Measurements from ENCODE around the gene FEM1C.

Gene FEM1C

GRCh38 chr5:115578657-115579056 lies 34.1 kb upstream of the FEM1C start:
- Histone ChIP-seq H3K27me3 (ENCODE audit: control insufficient read depth, insufficient read depth, low read length) (no peaks in the 10 kb centered on the region), H3K9me3 (ENCODE audit: control insufficient read depth, insufficient read depth, low read length) (no peaks in the 10 kb centered on the region), H3K36me3 (ENCODE audit: control insufficient read depth, insufficient read depth, low read length) (no peaks in the 10 kb centered on the region), H3K27ac (ENCODE audit: low read depth, low read length) (no peak overlapping the region), H3K9ac (ENCODE audit: low read depth, low read length) (no peak overlapping the region), H3K4me1 (ENCODE audit: control insufficient read depth, insufficient read depth, low read length) (peaks cover 10% of the 10 kb centered on the region), H3K4me3 (ENCODE audit: low read depth, low read length) (no peak overlapping the region)

GRCh38 chr5:115577741-115578140 lies 33.2 kb upstream of the FEM1C start:
- Histone ChIP-seq H3K27ac (ENCODE audit: low read depth, low read length) (no peak overlapping the region), H3K4me3 (ENCODE audit: low read depth, low read length) (no peak overlapping the region), H3K9me3 (ENCODE audit: control insufficient read depth, insufficient read depth, low read length) (no peaks in the 10 kb centered on the region), H3K4me1 (ENCODE audit: control insufficient read depth, insufficient read depth, low read length) (peaks cover 5% of the 10 kb centered on the region; the same call in 1 of the 2 replicates), H3K9ac (ENCODE audit: low read depth, low read length) (no peak overlapping the region), H3K36me3 (ENCODE audit: control insufficient read depth, insufficient read depth, low read length) (no peaks in the 10 kb centered on the region), H3K27me3 (ENCODE audit: control insufficient read depth, insufficient read depth, low read length) (no peaks in the 10 kb centered on the region)

- Histone ChIP-seq H3K4me3 (ENCODE audit: low read depth, low read length) (no peak overlapping the region), H3K27me3 (ENCODE audit: control insufficient read depth, insufficient read depth, low read length) (no peaks in the 10 kb centered on the region), H3K36me3 (ENCODE audit: control insufficient read depth, insufficient read depth, low read length) (no peaks in the 10 kb centered on the region), H3K9me3 (ENCODE audit: control insufficient read depth, insufficient read depth, low read length) (no peaks in the 10 kb centered on the region), H3K9ac (ENCODE audit: low read depth, low read length) (no peak overlapping the region), H3K4me1 (ENCODE audit: control insufficient read depth, insufficient read depth, low read length) (peaks cover 9% of the 10 kb centered on the region; the same call in 1 of the 2 replicates), H3K27ac (ENCODE audit: low read depth, low read length) (no peak overlapping the region)
Observed at GRCh38 chr5:115577329-115577728, 32.8 kb upstream of the FEM1C start.

GRCh38 chr5:115575167-115576070 lies 30.8 kb upstream of the FEM1C start:
- Histone ChIP-seq H3K4me3 (ENCODE audit: low read depth, low read length) (no peak overlapping the region), H3K27me3 (ENCODE audit: control insufficient read depth, insufficient read depth, low read length) (no peaks in the 10 kb centered on the region), H3K4me1 (ENCODE audit: control insufficient read depth, insufficient read depth, low read length) (peaks cover 10% of the 10 kb centered on the region), H3K9ac (ENCODE audit: low read depth, low read length) (no peak overlapping the region), H3K36me3 (ENCODE audit: control insufficient read depth, insufficient read depth, low read length) (no peaks in the 10 kb centered on the region), H3K27ac (ENCODE audit: low read depth, low read length) (no peak overlapping the region), H3K9me3 (ENCODE audit: control insufficient read depth, insufficient read depth, low read length) (no peaks in the 10 kb centered on the region)

GRCh38 chr5:115573133-115573532 lies 28.6 kb upstream of the FEM1C start:
- Histone ChIP-seq H3K27ac (ENCODE audit: low read depth, low read length) (no peak overlapping the region), H3K4me3 (ENCODE audit: low read depth, low read length) (no peak overlapping the region), H3K27me3 (ENCODE audit: control insufficient read depth, insufficient read depth, low read length) (no peaks in the 10 kb centered on the region), H3K36me3 (ENCODE audit: control insufficient read depth, insufficient read depth, low read length) (no peaks in the 10 kb centered on the region), H3K9ac (ENCODE audit: low read depth, low read length) (no peak overlapping the region), H3K4me1 (ENCODE audit: control insufficient read depth, insufficient read depth, low read length) (peaks cover 10% of the 10 kb centered on the region), H3K9me3 (ENCODE audit: control insufficient read depth, insufficient read depth, low read length) (no peaks in the 10 kb centered on the region)

GRCh38 chr5:115571441-115571878 lies 26.9 kb upstream of the FEM1C start:
- H3K9me3 ChIP-seq (ENCODE audit: control insufficient read depth, insufficient read depth, low read length) = no peaks in the 10 kb centered on the region
- no peaks in the 10 kb centered on the region for H3K27me3 ChIP-seq (ENCODE audit: control insufficient read depth, insufficient read depth, low read length)
- H3K36me3 ChIP-seq (ENCODE audit: control insufficient read depth, insufficient read depth, low read length) = no peaks in the 10 kb centered on the region
- H3K9ac ChIP-seq (ENCODE audit: low read depth, low read length) = no peak overlapping the region
- H3K27ac ChIP-seq (ENCODE audit: low read depth, low read length) = no peak overlapping the region
- H3K4me3 ChIP-seq (ENCODE audit: low read depth, low read length) = no peak overlapping the region
- peaks cover 10% of the 10 kb centered on the region for H3K4me1 ChIP-seq (ENCODE audit: control insufficient read depth, insufficient read depth, low read length)

- H3K27ac ChIP-seq (ENCODE audit: low read depth, low read length) = no peak overlapping the region
- no peak overlapping the region for H3K9ac ChIP-seq (ENCODE audit: low read depth, low read length)
- peaks cover 6% of the 10 kb centered on the region for H3K4me1 ChIP-seq (ENCODE audit: control insufficient read depth, insufficient read depth, low read length)
- H3K27me3 ChIP-seq (ENCODE audit: control insufficient read depth, insufficient read depth, low read length) = no peaks in the 10 kb centered on the region
- H3K4me3 ChIP-seq (ENCODE audit: low read depth, low read length) = no peak overlapping the region
- H3K36me3 ChIP-seq (ENCODE audit: control insufficient read depth, insufficient read depth, low read length) = no peaks in the 10 kb centered on the region
- H3K9me3 ChIP-seq (ENCODE audit: control insufficient read depth, insufficient read depth, low read length) = no peaks in the 10 kb centered on the region
Observed at GRCh38 chr5:115568668-115569067, 24.1 kb upstream of the FEM1C start.

- Histone ChIP-seq H3K4me1 (ENCODE audit: control insufficient read depth, insufficient read depth, low read length) (no peaks in the 10 kb centered on the region), H3K27me3 (ENCODE audit: control insufficient read depth, insufficient read depth, low read length) (no peaks in the 10 kb centered on the region), H3K36me3 (ENCODE audit: control insufficient read depth, insufficient read depth, low read length) (no peaks in the 10 kb centered on the region), H3K9ac (ENCODE audit: low read depth, low read length) (no peak overlapping the region), H3K9me3 (ENCODE audit: control insufficient read depth, insufficient read depth, low read length) (no peaks in the 10 kb centered on the region), H3K27ac (ENCODE audit: low read depth, low read length) (no peak overlapping the region), H3K4me3 (ENCODE audit: low read depth, low read length) (no peak overlapping the region)
Observed at GRCh38 chr5:115565233-115565632, 20.7 kb upstream of the FEM1C start.

GRCh38 chr5:115561176-115561575 lies 16.6 kb upstream of the FEM1C start:
- Histone ChIP-seq H3K27me3 (ENCODE audit: control insufficient read depth, insufficient read depth, low read length) (no peaks in the 10 kb centered on the region), H3K4me1 (ENCODE audit: control insufficient read depth, insufficient read depth, low read length) (peaks cover 7% of the 10 kb centered on the region), H3K4me3 (ENCODE audit: low read depth, low read length) (no peak overlapping the region), H3K9ac (ENCODE audit: low read depth, low read length) (no peak overlapping the region), H3K27ac (ENCODE audit: low read depth, low read length) (no peak overlapping the region), H3K36me3 (ENCODE audit: control insufficient read depth, insufficient read depth, low read length) (no peaks in the 10 kb centered on the region), H3K9me3 (ENCODE audit: control insufficient read depth, insufficient read depth, low read length) (no peaks in the 10 kb centered on the region)

- no peak overlapping the region for H3K27ac ChIP-seq (ENCODE audit: low read depth, low read length)
- H3K27me3 ChIP-seq (ENCODE audit: control insufficient read depth, insufficient read depth, low read length) = no peaks in the 10 kb centered on the region
- no peaks in the 10 kb centered on the region for H3K36me3 ChIP-seq (ENCODE audit: control insufficient read depth, insufficient read depth, low read length)
- no peak overlapping the region for H3K9ac ChIP-seq (ENCODE audit: low read depth, low read length)
- H3K9me3 ChIP-seq (ENCODE audit: control insufficient read depth, insufficient read depth, low read length) = no peaks in the 10 kb centered on the region
- no peak overlapping the region for H3K4me3 ChIP-seq (ENCODE audit: low read depth, low read length)
- H3K4me1 ChIP-seq (ENCODE audit: control insufficient read depth, insufficient read depth, low read length) = peaks cover 7% of the 10 kb centered on the region
Observed at GRCh38 chr5:115559524-115559923, 14.9 kb upstream of the FEM1C start.

GRCh38 chr5:115558388-115558956 lies 13.9 kb upstream of the FEM1C start:
- Histone ChIP-seq H3K27ac (ENCODE audit: low read depth, low read length) (no peak overlapping the region), H3K4me1 (ENCODE audit: control insufficient read depth, insufficient read depth, low read length) (peaks cover 7% of the 10 kb centered on the region), H3K9me3 (ENCODE audit: control insufficient read depth, insufficient read depth, low read length) (no peaks in the 10 kb centered on the region), H3K36me3 (ENCODE audit: control insufficient read depth, insufficient read depth, low read length) (no peaks in the 10 kb centered on the region), H3K4me3 (ENCODE audit: low read depth, low read length) (no peak overlapping the region), H3K9ac (ENCODE audit: low read depth, low read length) (no peak overlapping the region), H3K27me3 (ENCODE audit: control insufficient read depth, insufficient read depth, low read length) (no peaks in the 10 kb centered on the region)

All from HUES48 (cell line).